Activated CD4-positive, alpha-beta T cell treated with anti-CD3 and anti-CD28 coated beads for 24 hours (primary cell): ENCODE results near the gene TSPAN18.

Source experiments
- DNase-seq, 2 donors: peaks; one replicate each; pipeline ENCODE4 v3.0.0-alpha.2; 2020; ENCODE audit warnings: low read depth in 2 of 2

Gene TSPAN18

DNA sequence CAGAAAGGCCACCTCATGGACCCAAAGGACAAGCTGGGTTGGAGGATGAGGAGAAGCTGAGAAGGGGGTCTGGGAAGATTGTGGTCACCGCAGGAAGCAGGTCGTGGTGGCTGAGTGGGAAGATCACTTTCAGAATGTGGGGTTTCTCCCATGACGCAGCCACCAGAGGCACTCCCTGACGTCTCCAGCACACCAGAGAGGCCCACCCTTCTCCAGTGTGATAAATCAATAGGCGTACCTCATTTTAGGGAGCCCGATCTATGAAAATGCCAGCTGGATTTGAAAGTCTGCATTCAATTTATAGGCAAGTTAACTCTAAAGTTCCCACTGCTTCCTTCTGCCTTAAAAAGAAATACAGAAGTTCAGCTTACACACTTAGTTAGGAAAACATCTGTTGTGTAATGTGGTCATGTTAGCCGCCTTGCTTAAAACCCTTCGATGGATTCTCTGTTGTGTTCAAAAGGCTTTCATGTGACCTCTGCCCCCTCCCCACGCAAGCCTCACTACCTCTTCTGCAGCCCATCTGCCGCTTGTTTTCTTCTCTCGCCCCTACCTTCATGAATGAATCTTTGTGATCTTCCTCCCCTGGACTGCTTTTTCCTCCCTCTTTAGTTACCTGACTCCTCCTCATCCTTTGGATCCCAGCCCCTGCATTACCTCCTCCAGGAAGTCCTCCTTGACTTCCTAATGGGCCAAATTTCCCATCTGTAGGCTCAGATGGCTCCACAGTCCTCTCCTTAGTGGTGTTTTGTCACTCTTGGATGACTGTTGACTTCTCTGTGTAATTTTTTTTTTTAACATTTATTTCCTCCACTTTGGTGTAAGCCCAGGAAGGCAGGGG, 10.7 kb downstream of the TSPAN18 start:
- DNase-seq, result no peak

DNA sequence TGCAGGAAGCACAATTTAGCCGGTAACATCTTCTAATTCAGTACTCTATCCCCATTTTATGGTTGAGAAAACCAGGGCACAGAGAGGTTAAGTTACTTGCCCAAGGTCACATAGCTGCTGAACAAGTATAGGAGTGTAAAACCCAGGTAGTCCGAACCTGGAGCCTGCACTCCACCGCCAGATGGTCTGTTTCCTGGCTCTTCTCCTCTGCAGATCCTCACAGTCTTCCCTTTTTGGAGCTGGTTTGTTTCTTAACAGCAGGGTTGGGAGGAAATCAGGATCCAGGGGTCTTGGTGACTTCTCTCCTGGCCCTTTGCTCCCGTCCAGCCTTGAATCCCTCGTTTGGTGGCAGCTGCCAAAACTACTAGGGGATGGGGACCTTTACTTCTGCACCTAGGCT, 12.0 kb downstream of the TSPAN18 start:
- DNase-seq, result no peak

DNA sequence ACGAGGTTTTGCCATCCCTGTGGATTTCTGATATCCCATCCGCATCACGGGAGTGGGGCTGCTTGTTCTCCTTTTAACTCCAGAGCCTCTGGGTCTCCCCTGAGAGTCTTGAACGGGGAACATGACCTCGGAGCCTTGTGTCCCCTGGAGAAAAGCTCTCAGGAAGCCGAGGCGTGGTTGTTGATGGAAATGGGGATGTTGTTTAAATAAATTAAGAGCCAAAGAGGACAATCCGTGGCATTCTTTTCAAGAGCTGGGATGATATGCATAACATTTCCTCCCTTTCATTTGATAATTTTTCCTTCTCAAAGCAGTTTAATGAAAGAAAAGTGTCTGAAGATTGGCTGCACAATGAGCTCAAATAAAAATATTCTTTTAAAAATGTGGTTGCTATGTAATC, 14.2 kb downstream of the TSPAN18 start:
- no peak for DNase-seq

DNA sequence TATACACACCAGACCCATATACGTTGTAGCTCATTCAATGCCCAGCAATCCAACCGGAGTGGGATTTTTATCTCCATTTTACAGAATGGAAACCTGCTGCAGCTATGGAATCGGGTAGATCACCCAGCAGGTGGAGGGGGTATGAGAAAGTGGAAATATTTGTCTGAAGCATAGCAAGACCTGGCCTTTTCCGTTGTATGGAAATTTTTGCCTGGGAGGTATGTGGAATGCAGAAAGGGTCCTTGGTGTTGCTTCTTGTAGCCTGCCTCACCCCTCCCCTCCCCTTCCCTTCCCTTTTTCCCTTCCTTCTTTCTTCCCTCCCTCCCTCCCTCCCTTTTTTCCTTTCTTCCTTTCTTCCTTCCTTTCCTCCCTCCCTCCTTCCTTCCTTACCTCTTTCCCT, 15.2 kb downstream of the TSPAN18 start:
- no peak for DNase-seq

DNA sequence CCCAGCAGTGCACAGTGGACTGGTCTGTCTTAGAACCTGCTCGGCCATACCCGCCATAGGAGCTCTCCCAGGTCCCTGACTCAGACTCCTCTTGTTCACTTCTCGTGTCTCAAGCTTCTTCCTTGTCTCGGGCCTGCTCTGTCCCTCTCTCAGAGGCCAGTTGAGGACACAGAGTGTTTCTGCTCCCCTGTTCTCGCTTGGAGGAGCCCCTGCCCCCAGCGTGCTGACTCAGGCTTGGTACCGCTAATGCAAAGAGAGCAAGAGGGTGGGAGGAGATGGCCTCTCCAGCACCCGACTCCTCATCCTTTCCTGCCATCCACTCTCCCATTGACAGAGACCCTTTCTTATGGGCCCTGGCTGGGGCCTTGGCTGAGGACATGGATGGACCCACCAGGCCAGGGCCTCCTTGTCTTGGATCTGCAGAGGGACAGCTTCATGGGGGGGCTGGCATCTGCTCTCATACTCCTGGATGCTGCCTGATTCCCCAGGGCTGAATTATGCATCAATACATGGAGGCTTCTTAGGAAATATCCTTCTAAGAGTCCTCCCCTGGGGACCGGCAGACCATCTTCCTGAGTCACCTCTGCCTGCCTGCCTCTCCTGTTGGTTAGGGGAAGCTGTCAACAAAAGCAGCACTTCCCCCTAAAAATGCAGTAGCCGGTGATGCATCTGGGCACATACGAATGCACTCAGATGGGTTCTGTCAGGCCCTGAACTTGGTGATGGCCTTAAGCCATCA, 15.9 kb downstream of the TSPAN18 start:
- no peak for DNase-seq

DNA sequence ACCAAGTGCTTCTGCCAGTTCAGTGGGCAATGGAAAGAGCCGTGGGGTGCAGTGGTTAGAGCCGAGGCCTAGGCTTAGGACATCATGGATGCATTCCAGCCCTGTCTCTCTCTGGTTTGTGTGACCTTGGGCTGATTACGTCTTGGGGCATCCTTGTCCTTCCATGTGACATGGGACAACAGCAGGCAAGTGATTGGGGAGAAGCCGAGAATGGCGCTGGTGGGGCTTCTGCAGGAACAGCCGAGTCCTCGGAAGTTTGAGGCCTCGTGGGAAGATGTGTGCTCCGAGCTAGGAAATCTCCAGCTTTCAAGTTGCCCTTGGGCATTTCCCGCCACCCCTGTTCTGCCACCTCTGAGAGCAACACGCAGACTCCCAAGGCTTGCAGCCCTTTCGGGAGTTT, 16.6 kb downstream of the TSPAN18 start:
- no peak for DNase-seq

DNA sequence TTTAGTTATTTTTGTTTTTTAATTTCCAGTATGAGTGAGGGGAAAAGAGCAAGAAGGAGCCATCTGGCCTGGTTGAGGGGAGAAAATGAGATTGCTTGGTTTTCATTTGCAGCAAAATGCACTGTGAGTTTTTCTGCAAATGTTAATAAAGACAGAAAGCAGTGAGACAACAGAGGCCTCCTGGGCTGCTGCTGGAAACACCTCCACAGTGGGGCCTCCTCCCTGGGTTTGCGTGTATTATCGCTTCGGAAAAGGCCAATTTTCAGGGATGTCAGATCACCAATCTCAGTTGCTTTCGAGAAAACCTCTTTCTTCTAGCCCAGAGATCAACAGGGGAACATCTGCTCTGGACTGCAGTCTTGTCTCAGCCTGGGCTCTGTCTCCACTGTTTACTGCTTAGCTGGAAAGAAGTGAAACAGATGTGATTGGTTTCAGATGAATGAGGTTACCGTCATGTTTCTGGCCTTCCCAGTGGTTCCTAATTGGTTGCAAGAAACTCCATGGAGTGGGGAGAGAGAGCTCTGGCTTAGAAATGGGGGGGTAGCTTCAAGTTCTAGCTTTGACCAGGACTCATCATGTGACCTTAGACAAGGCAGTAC, 17.3 kb downstream of the TSPAN18 start:
- no peak for DNase-seq

DNA sequence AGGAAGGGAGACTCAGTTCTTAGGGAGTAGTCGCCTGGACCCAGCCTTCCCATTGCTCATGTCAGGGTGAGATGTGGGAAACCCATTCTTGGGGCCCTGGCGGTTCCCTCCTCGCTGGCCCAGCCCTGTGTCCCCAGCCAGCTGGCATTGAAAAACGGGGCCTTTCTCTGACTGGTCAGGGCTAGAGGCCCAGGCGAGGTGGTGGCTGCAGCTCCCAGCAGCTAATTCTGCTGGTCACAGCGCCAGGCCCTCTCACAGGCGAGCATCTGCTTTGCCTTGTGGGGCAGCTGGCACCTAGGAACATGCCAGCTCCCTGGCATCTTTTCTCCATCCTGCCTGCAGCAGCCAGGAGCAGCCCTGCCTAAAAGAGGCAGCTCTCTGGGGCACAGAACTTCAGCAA, 20.1 kb downstream of the TSPAN18 start:
- DNase-seq, result no peak

DNA sequence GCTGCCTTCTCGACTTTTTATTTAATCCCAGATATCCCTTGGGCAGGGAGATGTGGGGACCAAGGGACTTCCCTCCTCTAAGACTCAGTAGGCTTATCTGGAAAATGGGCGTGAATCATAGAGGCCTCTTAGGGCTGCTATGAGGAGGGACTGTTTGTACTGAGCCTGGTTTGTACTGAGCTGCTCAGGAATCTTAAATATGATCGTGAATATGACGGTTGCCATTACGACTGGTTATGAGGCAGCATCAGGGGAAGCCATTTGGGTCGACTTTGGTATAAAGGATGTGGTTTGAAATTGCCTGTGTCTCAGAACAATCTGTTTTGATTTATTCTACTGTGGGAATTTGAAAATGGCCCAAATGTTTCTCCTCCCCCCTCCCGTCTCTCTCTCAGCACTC, 20.6 kb downstream of the TSPAN18 start:
- no peak for DNase-seq

DNA sequence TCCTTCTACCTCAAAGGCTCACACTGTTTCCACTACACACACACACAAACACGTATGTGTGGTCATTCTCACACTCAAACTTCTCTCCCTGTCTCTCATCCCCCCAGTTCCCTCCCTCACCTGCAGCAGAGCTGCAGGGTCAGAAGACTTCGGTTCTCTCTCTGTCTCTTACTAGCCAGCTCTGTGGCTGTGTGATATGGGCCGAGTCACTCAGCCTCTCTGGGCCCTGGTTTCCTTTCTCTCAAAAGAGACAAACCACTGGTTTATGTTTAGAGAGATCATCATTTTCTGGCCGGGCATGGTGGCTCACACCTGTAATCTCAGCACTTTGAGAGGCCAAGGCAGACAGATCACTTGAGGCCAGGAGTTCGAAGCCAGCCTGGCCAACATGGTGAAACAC, 21.1 kb downstream of the TSPAN18 start:
- no peak for DNase-seq

DNA sequence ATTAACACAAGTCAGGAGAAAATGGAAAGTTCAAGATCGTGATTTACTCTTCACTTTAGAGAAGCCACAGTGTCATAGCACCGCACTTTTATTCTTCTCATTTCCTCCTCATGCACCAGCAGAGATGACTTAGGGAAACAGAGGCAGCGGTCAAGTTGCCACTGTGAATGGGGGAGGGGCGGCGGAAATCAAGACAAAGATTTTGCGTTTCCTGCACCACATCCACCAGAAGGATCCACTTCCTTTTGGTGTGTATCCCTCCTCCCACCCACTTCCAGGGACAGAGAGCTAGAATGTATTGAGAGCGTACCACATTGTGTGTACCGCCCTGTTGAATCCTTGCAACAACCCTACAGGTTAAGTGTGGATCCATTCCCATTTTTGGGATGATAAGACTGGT, 21.8 kb downstream of the TSPAN18 start:
- no peak for DNase-seq

DNA sequence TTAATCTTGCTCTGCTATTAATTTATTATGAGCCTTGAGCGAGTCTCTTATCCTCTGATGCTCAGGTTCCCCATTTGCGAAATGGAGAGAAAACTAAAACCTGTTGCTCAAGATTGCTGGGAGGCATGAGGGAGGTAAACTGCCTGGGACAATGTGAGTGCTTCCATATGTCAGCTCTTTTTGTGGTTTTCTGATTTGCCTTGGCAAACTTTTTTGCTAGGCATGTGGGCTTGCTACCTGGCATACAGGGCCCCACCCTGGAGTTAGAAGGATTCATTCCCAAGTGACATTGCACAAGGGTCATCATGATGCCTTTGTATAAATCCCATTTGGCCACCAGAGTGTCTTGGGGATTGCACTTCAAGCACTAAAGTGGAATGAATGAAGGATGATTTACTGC, 22.4 kb downstream of the TSPAN18 start:
- no peak for DNase-seq

DNA sequence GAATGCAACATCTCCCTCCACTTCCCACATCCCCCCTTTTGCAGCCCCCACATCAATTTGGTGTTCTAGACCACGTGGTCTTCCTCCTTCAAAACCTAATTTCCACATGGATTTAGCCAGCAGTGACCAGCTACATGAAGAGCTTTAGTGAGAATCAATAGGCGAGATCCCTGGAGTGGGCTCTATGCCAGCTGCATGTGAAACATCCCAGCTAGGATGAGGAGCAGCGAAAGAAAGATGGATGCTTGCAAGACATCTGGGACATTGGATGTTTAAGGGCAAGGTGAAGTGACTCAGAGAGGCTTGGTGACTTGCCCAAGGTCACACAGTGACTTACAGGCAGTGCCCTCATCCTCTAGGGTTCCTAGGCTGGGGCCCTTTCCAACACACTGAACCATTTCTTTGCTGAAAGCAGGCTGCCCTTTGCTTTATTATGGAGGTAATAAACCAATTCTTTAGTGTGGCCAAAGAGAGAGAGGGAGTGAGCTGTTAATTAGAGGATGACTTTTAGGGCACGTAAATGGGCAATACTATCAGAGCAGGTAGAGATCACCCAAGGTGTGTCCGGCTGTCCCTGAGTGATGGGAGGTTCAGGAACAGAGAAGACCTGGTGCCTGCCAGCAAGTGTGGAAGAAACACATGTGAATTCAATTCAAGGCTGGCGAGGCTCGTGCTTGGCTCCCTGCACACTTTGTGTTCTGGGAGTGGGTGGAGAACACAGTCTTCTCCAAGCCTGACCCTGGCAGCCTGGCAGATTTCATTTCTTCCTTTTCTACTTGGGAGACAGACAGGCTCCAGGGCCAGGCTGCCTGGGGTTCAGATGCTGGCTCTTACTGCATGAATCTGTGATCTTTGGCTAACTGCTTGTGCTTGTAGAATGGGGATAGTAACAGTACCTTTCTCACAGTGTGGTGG, 24.0 kb downstream of the TSPAN18 start:
- DNase-seq, result no peak

DNA sequence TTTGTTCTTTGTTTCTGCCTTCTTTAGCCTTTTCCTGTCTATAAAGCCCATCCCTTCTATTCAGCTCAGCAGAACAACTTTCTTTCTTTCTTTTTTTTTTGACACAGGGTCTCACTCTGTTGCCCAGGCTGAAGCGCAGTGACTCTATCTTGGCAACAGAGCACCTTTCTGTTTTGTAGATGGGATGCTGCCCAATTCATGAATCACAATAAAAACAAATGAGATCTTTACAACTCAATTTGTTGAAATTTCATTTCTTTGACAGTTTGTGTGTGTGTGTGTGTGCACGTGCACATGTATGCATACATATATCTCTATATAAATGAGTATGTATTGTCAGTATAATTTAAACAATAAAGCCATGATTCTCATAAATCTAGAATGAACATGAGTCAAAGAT, 25.5 kb downstream of the TSPAN18 start:
- DNase-seq, result no peak

DNA sequence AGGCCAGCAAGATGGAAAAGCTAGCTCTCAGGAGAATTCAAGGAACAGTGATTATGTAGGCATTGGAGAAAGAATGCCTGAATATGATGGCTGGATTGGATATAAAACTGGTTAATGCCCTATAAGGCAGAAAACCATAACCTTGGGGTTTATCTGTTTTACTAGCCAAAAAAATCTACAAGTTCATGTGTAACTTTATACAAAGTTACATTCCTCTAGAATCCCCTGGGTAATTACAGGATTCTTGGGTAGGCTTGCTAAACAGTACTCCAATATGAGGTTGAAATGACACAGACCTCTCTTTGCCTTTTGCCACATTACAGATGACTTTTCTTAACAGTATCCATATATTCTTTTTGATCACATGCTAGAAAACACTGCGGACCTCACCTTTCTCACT, 26.0 kb downstream of the TSPAN18 start:
- no peak for DNase-seq

DNA sequence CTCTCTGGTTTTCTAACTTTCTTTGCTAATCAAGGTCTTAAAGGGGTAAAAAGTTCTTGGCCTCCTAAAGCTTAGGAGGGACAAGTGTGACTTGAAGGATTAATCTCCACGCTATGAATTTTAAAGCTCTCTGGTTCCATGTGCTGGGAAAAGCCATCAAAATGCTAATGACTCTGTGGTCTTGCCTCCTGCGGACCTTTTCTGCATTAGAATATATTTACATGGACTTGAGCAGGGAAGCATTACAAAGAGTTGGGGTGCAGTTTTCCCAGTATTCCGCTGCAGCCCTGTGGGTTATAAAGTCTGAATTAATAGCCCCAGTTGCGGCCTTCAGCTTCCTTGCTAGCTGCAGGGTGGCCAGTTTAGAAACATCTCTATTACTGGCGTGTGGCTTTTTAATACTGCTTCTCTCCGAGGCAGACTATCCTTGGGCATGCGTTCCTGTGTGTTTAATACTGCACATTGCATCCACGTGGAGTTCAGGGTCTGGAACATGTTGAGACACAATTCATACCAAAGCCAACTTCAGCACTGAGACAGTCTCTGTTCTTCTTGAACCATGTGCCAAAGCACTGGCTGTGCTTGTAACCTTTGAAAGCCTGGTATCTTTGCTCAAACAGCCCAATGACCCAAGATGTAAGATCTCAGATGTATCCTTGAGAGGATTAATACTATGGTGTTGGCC, 27.3 kb downstream of the TSPAN18 start:
- DNase-seq, result no peak

DNA sequence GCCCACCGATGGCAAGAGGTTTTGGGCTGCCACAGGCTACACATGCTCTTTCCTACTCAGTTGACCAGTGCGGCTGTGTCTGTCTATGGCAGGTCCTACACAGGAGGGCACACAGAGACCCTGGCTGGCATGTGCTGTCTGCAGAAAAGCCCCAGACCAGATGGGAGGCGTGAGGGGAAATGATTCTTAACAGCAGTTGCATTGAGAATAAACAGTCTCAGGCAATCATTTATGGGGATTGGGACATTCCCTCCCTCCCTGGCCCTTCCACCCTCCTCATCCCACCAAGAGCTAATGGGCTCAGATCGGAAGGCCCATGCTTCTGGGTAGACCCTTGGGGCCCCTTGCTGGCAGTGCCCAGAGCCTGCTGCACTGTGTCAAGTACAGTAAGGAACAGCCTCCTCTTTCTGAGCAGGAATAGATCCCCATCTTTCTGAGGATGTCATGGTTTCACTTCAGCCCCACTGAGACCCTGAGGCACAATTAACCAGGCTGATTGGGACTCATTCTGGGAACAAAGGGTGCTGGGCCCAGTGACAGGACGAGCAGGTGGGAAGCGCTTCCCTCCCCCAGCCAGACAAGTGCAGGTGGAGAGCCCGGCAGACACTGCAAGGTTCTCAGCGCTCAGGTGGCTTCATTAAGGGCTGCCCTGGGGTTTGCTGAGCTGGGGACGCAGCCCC, 28.3 kb downstream of the TSPAN18 start:
- DNase-seq, result no peak

DNA sequence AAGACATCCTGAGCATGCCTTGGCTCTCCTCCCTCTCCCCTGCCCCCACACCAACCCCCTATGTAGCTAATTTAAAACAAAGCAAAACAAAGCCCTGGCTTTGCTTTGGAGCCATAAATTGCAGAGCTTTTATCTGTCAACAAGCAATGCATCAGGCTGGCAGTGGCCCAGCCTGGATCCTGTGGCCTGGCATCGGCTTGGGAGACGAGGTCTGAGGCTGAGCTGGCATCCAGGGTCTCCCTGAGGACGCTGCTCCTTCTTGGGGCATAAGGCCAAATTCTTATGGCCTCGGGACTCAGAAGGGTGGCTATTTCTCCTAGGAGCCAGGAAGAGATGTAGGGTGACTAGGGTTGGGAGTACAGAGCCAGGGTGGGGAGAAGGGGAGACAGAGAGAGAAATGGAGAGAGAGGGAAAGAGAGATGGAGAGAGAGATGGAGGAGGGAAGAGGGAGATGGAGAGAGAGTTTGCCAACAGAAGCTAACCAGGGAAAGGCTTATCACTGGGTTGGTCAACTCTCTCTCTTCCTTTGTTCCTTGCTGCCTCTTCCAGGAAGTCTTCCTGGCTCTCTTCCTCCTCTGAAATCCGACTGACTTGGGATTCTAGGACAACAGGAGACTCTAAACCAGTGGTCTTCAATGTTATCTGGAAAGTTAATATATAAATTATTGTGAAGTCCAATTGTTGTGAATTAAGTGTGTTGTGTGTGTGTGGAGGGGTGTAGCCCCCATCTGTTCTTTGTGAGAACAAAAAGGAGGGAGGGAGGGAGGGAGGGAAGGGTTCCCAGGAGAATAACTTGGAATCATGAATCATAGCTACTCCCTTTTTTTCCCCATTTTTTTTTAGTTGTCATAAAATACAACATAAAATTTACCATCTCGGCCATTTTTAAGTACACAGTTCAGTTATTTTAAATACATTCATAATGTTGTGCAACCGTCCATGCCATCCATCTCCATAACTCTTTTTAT, 29.1 kb downstream of the TSPAN18 start:
- DNase-seq, result no peak

DNA sequence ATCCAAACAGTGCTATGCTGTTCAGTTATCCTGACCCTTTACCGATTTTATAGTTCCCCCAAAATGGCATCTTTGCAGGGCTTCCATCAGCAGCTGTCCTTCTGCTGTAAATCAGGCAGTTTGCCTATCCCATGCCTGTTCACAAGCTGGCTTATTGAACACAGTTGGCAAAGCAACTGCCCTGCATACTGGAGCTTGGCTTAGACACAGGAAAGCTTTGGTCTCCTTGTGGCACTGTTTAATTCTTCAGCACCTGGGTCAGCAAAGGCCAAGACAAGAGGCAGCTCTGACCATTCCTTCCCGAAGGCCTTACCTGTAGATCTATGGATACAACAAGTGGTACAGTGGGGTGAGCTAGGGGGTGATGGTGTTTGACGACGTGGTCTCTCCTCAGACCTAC, 32.2 kb downstream of the TSPAN18 start:
- no peak for DNase-seq
